GM12878 (cell line): Measurements from ENCODE around the gene IFNA13. TPM values are rescaled to one million over a fixed set of nuclear protein-coding genes. Genes with fewer than 3 reads are reported as not detected.

Experiments
- ATAC-seq: fragments of 200-7000 bp; cut with Tn5 transposase; 3 replicates; pipeline ENCODE4 v1.9.1; 2020; ENCODE audit warnings: mild to moderate bottlenecking, moderate library complexity
- BruUV-seq: library from RNA; stranded (reverse); fragments of 400-500 nt; replicated peaks from 2 replicates; lab custom pipeline; 2021; lab: Mats Ljungman, UMichigan
- CTCF ChIA-PET: fragments of 300-600 bp; sonication (Branson Sonifier 250); formaldehyde crosslinking; extraction: SDS; loops from one replicate; lab custom pipeline; 2021; ENCODE audit warnings: inconsistent platforms; lab: Yijun Ruan, JAX
- POLR2A ChIA-PET: fragments of 350-600 bp; formaldehyde crosslinking; extraction: SDS; loops from one replicate; lab custom pipeline; 2021; ENCODE audit warnings: inconsistent platforms; lab: Charles Lee
- RAD21 ChIA-PET: fragments of 300-600 bp; sonication (Branson Sonifier 250); formaldehyde crosslinking; loops from one replicate; lab custom pipeline; 2023; ENCODE audit warnings: antibody characterized with exemption; ENCODE audit not compliant: unreplicated experiment; lab: Charles Lee
- SMC1A ChIA-PET: fragments of 300-600 bp; sonication (Branson Sonifier 250); formaldehyde crosslinking; loops from one replicate; lab custom pipeline; 2023; ENCODE audit not compliant: unreplicated experiment, uncharacterized antibody; lab: Charles Lee
- DNase-seq: peaks from one replicate; pipeline ENCODE4 v3.0.0-alpha.2; 2011; ENCODE audit warnings: low read depth, low spot score
- FAIRE-seq: peaks from 3 replicates; lab custom pipeline; 2011; peaks lifted over from hg19 to GRCh38; lab: Jason Lieb, UNC
- H2AFZ ChIP-seq: 2 replicates; pipeline ENCODE4 v1.6.0; 2011; ENCODE audit warnings: low read depth, low read length, control low read depth; ENCODE audit not compliant: control insufficient read depth
- H3K27ac ChIP-seq: 2 replicates; pipeline ENCODE4 v1.5.1; 2011; ENCODE audit warnings: control low read depth; ENCODE audit not compliant: control insufficient read depth, insufficient read depth
- H3K27me3 ChIP-seq, 2 experiments: replicated peaks in 1 of 2; 2 replicates each; pipeline versions ENCODE4 v1.6.0 to v1.6.1; 2011; ENCODE audit warnings: low read length in 1 of 2; ENCODE audit not compliant: control insufficient read depth in 2 of 2, insufficient read depth in 2 of 2
- H3K36me3 ChIP-seq, 2 experiments: 2 replicates each; pipeline ENCODE4 v1.5.1; 2011; ENCODE audit warnings: low read length in 1 of 2; ENCODE audit not compliant: control insufficient read depth in 2 of 2, insufficient read depth in 2 of 2
- H3K4me1 ChIP-seq: 2 replicates; pipeline ENCODE4 v1.6.1; 2011; ENCODE audit warnings: mild to moderate bottlenecking, low read length, moderate library complexity, mixed read lengths; ENCODE audit not compliant: control insufficient read depth, insufficient read depth
- H3K4me2 ChIP-seq: 2 replicates; pipeline ENCODE4 v1.6.0; 2011; ENCODE audit warnings: control low read depth; ENCODE audit not compliant: control insufficient read depth, insufficient read depth
- H3K4me3 ChIP-seq: fragments of 200-600 bp; sonication (generic); 2 replicates; pipeline ENCODE4 v1.5.1; 2016
- H3K79me2 ChIP-seq: 2 replicates; pipeline ENCODE4 v1.6.0; 2011; ENCODE audit warnings: low read length; ENCODE audit not compliant: control insufficient read depth, insufficient read depth
- H3K9ac ChIP-seq: 2 replicates; pipeline ENCODE4 v1.8.0; 2011; ENCODE audit warnings: low read length, control low read depth, mixed read lengths; ENCODE audit not compliant: control insufficient read depth, insufficient read depth
- H3K9me3 ChIP-seq: replicated peaks from 3 replicates; pipeline ENCODE4 v1.5.1; 2011; ENCODE audit warnings: mild to moderate bottlenecking, low read length; ENCODE audit not compliant: control insufficient read depth, insufficient read depth
- H4K20me1 ChIP-seq: 2 replicates; pipeline ENCODE4 v1.6.0; 2011; ENCODE audit not compliant: control insufficient read depth, insufficient read depth
- BACH1 ChIP-seq: fragments of 450-650 bp; IDR thresholded peaks from 2 replicates; pipeline ENCODE4 v1.6.1; 2017; ENCODE audit warnings: mild to moderate bottlenecking, borderline replicate concordance
- CREB1 ChIP-seq: IDR thresholded peaks from 2 replicates; pipeline ENCODE4 v1.6.1; 2012; ENCODE audit warnings: low read depth, mild to moderate bottlenecking, inconsistent platforms
- DPF2 ChIP-seq: fragments of 450-650 bp; IDR thresholded peaks from 2 replicates; pipeline ENCODE4 v1.6.1; 2017; ENCODE audit warnings: mild to moderate bottlenecking
- JUNB ChIP-seq: IDR thresholded peaks from 2 replicates; pipeline ENCODE4 v1.6.1; 2016; ENCODE audit warnings: antibody characterized with exemption, mild to moderate bottlenecking
- MEF2A ChIP-seq: IDR thresholded peaks from 2 replicates; pipeline ENCODE4 v1.6.1; 2011; ENCODE audit warnings: low read depth, mild to moderate bottlenecking, low read length, moderate library complexity; ENCODE audit not compliant: insufficient read depth
- POLR2A ChIP-seq: IDR thresholded peaks from 2 replicates; pipeline ENCODE4 v1.6.1; 2011; ENCODE audit warnings: low read depth, mild to moderate bottlenecking, low read length
- POLR2AphosphoS5 ChIP-seq: IDR thresholded peaks from 2 replicates; pipeline ENCODE4 v1.6.1; 2011; ENCODE audit warnings: mild to moderate bottlenecking, low read length, inconsistent platforms
- RFX5 ChIP-seq: IDR thresholded peaks from 2 replicates; pipeline ENCODE4 v1.6.1; 2011; ENCODE audit warnings: low read depth, low read length, improper control_type of control experiment
- SMC3 ChIP-seq: IDR thresholded peaks from 2 replicates; pipeline ENCODE4 v1.6.1; 2011; ENCODE audit warnings: low read length, improper control_type of control experiment, borderline replicate concordance
- ZNF384 ChIP-seq: IDR thresholded peaks from 2 replicates; pipeline ENCODE4 v1.6.1; 2012; ENCODE audit warnings: low read depth, mild to moderate bottlenecking, low read length, improper control_type of control experiment, borderline replicate concordance
- WGBS: methylation state at CpG from one replicate; pipeline ENCODE4 v1.1.6; 2016; ENCODE audit warnings: low lambda C conversion rate; ENCODE audit not compliant: insufficient replicate concordance, insufficient coverage; ENCODE audit errors: missing lambda C conversion rate; 5-methylcytosine and 5-hydroxymethylcytosine counted together
- in situ Hi-C: fragments of 300-500 bp; cut with MboI; formaldehyde crosslinking; loops from 9 replicates; pipeline ENCODE4 v1.14.3; 2018; ENCODE audit warnings: mixed read lengths
- intact Hi-C: fragments of 100-400 bp; cut with micrococcal nuclease; formaldehyde crosslinking; loops from one replicate; pipeline ENCODE4 v1.14.2; 2022; ENCODE audit not compliant: unreplicated experiment
- polyA plus RNA-seq, 11 experiments: library from polyadenylated mRNA; depleted of rRNA in 4 of 11; unstranded in 6 of 11; stranded (reverse) in 5 of 11; fragments of >200 nt; fragmentation: Nextera tagmentation in 4 of 11; fragmentation: Illumina TruSeq in 1 of 11; extraction: Ambion mirVana in 4 of 11; extraction: Trizol in 1 of 11; gene quantifications; 1 replicate in 1 of 11; 2 replicates in 10 of 11; pipeline versions ENCODE4 v1.2.1 to v1.2.3, GENCODE V29; 2011 to 2016; ENCODE audit warnings: inconsistent platforms in 2 of 11, missing spikeins in 2 of 11, low read depth in 1 of 11
- total RNA-seq, 4 experiments: library from RNA; depleted of rRNA in 3 of 4; stranded (reverse); fragments of >200 nt in 3 of 4; fragmentation: Illumina TruSeq in 1 of 4; extraction: Trizol in 1 of 4; gene quantifications; 2 replicates each; pipeline versions ENCODE4 v1.2.1 to v1.2.3, GENCODE V29; 2013 to 2021
- TF ChIP-seq, protein P1 (sequence below): fragments of 450-650 bp; IDR thresholded peaks from 2 replicates; pipeline ENCODE4 v1.6.1; 2018; ENCODE audit warnings: mild to moderate bottlenecking, low read depth, moderate library complexity; ENCODE audit not compliant: partially characterized antibody
- TF ChIP-seq, protein P2 (sequence below), 3 experiments: IDR thresholded peaks in 2 of 3; conservative IDR thresholded peaks in 1 of 3; 2 replicates each; pipeline ENCODE4 v1.5.1; 2011; ENCODE audit warnings: low read depth in 3 of 3, low read length in 3 of 3, mild to moderate bottlenecking in 3 of 3, control low read depth in 2 of 3, moderate library complexity in 2 of 3, inconsistent platforms in 1 of 3, mixed read lengths in 1 of 3; ENCODE audit not compliant: control insufficient read depth in 2 of 3, insufficient read depth in 1 of 3; ENCODE audit errors: extremely low read depth in 1 of 3
- TF ChIP-seq, protein P3 (sequence below): IDR thresholded peaks from 2 replicates; pipeline ENCODE4 v1.6.1; 2011; ENCODE audit warnings: low read depth, low read length, improper control_type of control experiment, borderline replicate concordance
- TF ChIP-seq, protein P4 (sequence below): IDR thresholded peaks from 2 replicates; pipeline ENCODE4 v1.6.1; 2012; ENCODE audit warnings: low read length, inconsistent platforms

Gene IFNA13
- total and polyA plus RNA-seq, 10 of the 15 experiments (the other 5 are each of a cell fraction or from before 2014, with no cell fraction given), result not detected

DNA sequence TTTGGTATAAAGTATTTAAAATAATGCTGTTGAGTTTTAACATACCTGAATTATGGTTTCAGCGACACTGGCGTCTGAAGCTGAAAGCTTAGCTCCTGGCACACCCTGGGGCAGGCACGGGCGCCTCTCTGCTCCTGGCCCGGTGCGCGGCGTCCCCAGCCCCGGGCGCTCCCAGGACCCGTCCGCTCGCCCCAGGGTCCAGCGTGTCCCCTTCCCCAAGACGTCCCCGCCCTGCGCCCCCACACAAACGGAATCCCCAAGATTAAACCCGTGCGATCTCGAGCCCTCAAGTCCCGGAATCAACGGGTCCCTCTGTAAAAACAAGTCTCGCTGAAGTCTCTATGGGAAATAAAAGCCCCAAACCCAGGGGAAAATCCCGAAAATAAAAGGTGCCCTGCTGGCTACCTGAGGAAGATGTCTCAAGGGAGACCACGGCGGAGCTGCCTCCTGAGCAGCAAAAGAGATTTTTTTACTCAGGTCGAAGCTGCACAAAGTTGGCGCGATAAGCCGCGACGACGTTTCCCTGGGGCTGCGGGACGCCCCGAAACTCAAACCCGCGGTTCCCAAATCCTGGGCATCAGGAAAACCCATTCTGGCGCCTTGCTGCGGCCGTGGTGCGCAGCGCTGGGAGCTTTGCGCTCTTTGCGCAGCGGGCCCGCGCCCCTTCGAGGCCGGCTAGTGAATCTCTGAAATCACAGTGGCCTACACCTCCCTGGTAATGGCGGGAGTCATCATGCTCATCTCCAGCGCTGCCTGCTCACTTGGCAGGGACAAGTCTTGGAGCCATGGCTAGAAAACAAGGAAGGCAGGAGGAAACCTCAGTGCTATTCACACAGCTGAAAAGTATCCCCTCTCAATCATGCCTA lies 34.8 kb upstream of the IFNA13 start (continued):
- TF ChIP-seq, protein P1, sequence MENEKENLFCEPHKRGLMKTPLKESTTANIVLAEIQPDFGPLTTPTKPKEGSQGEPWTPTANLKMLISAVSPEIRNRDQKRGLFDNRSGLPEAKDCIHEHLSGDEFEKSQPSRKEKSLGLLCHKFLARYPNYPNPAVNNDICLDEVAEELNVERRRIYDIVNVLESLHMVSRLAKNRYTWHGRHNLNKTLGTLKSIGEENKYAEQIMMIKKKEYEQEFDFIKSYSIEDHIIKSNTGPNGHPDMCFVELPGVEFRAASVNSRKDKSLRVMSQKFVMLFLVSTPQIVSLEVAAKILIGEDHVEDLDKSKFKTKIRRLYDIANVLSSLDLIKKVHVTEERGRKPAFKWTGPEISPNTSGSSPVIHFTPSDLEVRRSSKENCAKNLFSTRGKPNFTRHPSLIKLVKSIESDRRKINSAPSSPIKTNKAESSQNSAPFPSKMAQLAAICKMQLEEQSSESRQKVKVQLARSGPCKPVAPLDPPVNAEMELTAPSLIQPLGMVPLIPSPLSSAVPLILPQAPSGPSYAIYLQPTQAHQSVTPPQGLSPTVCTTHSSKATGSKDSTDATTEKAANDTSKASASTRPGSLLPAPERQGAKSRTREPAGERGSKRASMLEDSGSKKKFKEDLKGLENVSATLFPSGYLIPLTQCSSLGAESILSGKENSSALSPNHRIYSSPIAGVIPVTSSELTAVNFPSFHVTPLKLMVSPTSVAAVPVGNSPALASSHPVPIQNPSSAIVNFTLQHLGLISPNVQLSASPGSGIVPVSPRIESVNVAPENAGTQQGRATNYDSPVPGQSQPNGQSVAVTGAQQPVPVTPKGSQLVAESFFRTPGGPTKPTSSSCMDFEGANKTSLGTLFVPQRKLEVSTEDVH, result no peak
- TF ChIP-seq, protein P2, sequence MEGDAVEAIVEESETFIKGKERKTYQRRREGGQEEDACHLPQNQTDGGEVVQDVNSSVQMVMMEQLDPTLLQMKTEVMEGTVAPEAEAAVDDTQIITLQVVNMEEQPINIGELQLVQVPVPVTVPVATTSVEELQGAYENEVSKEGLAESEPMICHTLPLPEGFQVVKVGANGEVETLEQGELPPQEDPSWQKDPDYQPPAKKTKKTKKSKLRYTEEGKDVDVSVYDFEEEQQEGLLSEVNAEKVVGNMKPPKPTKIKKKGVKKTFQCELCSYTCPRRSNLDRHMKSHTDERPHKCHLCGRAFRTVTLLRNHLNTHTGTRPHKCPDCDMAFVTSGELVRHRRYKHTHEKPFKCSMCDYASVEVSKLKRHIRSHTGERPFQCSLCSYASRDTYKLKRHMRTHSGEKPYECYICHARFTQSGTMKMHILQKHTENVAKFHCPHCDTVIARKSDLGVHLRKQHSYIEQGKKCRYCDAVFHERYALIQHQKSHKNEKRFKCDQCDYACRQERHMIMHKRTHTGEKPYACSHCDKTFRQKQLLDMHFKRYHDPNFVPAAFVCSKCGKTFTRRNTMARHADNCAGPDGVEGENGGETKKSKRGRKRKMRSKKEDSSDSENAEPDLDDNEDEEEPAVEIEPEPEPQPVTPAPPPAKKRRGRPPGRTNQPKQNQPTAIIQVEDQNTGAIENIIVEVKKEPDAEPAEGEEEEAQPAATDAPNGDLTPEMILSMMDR (IDR thresholded peaks at IDR 0.05 in 2 of 3, conservative IDR thresholded peaks at IDR 0.05 in 1 of 3; ENCODE audit: control insufficient read depth in 2 of 3, extremely low read depth in 1 of 3, insufficient read depth in 1 of 3, low read depth in 3 of 3, low read length in 3 of 3), result peak; percentile 2 to 32 (median 16); a peak in 2 of 6 replicates
- TF ChIP-seq CREB1 (no peak), SMC3 (0 out of 2 replicates have a peak, but pooled peaks have one; percentile 18)

DNA sequence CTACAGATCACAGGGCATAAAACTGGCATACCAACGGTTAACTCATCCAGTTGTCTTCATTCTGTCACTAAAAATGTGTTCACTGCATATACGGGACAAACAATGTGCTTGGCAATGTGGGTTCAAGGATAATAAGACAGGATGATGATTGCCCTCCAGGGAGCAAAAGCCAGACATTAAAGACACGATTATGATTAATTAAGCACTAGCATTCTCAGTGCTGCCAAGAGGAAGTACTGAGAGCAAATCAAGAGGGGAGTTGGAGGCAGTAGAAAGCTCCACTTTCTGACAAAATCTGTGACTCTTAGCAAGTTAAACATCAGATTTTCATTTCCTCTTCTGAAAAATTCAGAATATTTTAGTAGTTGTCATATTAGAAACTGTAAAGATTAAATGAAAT lies 32.1 kb upstream of the IFNA13 start:
- 17% methylated on average over 3 of the region's 3 CpGs for WGBS
- Histone ChIP-seq H4K20me1 (no peaks in the 10 kb centered on the region), H2AFZ (no peak overlapping the region), H3K9me3 (no peaks in the 10 kb centered on the region), H3K27me3 (peaks cover 0 to 2% of the 10 kb centered on the region in 2 experiments; a peak in 2 of 4 replicates), H3K79me2 (no peaks in the 10 kb centered on the region; the same call in 1 of the 2 replicates), H3K4me1 (peaks cover 3% of the 10 kb centered on the region; the same call in 1 of the 2 replicates), H3K9ac (no peak overlapping the region), H3K4me2 (no peak overlapping the region), H3K36me3 (no peaks in the 10 kb centered on the region), H3K27ac (no peak overlapping the region), H3K4me3 (no peak overlapping the region)
- 0 out of 3 replicates have a peak, but pooled peaks have one; percentile 10 for ATAC-seq
- DNase-seq, result no peak
- no peak for FAIRE-seq
- CTCF ChIA-PET, result interaction anchor here (1.7 to 2.6 kb wide), 3 partner anchors 21 to 74 kb away, joined by 8 to 15 read pairs (median 9); partner anchors contain the start of gene KLHL9
- in situ Hi-C loops (no loop called here), intact Hi-C loops (no loop called here)
- BruUV-seq, result no TSS peak
- SMC1A ChIA-PET, result interaction anchor here (1.2 to 4.4 kb wide), 3 partner anchors 66 to 74 kb away, joined by 3 to 21 read pairs (median 10); partner anchors contain the start of gene KLHL9
- POLR2A ChIA-PET, result no interaction called here
- RAD21 ChIA-PET, result interaction anchor here (0.7 to 1.1 kb wide), 3 partner anchors 59 to 74 kb away, joined by 3 to 4 read pairs (median 3); no protein-coding TSS in a partner anchor
- TF ChIP-seq POLR2AphosphoS5, result no peak
- no peak for TF ChIP-seq JUNB
- TF ChIP-seq DPF2, result no peak
- TF ChIP-seq ZNF384, result no peak
- no peak for TF ChIP-seq SMC3
- no peak for TF ChIP-seq RFX5
- TF ChIP-seq, protein P3, sequence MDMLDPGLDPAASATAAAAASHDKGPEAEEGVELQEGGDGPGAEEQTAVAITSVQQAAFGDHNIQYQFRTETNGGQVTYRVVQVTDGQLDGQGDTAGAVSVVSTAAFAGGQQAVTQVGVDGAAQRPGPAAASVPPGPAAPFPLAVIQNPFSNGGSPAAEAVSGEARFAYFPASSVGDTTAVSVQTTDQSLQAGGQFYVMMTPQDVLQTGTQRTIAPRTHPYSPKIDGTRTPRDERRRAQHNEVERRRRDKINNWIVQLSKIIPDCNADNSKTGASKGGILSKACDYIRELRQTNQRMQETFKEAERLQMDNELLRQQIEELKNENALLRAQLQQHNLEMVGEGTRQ, result no peak
- TF ChIP-seq BACH1, result no peak
- TF ChIP-seq MEF2A, result no peak
- TF ChIP-seq POLR2A, result no peak
- TF ChIP-seq, protein P4, sequence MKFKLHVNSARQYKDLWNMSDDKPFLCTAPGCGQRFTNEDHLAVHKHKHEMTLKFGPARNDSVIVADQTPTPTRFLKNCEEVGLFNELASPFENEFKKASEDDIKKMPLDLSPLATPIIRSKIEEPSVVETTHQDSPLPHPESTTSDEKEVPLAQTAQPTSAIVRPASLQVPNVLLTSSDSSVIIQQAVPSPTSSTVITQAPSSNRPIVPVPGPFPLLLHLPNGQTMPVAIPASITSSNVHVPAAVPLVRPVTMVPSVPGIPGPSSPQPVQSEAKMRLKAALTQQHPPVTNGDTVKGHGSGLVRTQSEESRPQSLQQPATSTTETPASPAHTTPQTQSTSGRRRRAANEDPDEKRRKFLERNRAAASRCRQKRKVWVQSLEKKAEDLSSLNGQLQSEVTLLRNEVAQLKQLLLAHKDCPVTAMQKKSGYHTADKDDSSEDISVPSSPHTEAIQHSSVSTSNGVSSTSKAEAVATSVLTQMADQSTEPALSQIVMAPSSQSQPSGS, result no peak
